Chondrocyte (in vitro differentiated cells): ENCODE data around the gene SGMS1. TPM values are rescaled to one million over a fixed set of nuclear protein-coding genes. Genes with fewer than 3 reads are reported as not detected.

Source experiments
- DNase-seq: peaks from one replicate; pipeline ENCODE4 v3.0.0; 2021; ENCODE audit warnings: mixed read lengths, low spot score
- H3K27ac Mint-ChIP-seq: one replicate; pipeline ENCODE4 v1.8.0; 2021; ENCODE audit warnings: mild to moderate bottlenecking, moderate library complexity, mixed read lengths; ENCODE audit not compliant: unreplicated experiment
- H3K27me3 Mint-ChIP-seq: 2 replicates; pipeline ENCODE4 v1.8.0; 2021; ENCODE audit warnings: low read depth, mixed read lengths
- H3K36me3 Mint-ChIP-seq: 2 replicates; pipeline ENCODE4 v1.8.0; 2021; ENCODE audit warnings: low read depth, mixed read lengths
- H3K4me1 Mint-ChIP-seq: 2 replicates; pipeline ENCODE4 v1.8.0; 2021; ENCODE audit warnings: low read depth, mild to moderate bottlenecking, mixed read lengths
- H3K4me3 Mint-ChIP-seq: one replicate; pipeline ENCODE4 v1.8.0; 2021; ENCODE audit warnings: mild to moderate bottlenecking, moderate library complexity, mixed read lengths; ENCODE audit not compliant: unreplicated experiment
- H3K9me3 Mint-ChIP-seq: 2 replicates; pipeline ENCODE4 v1.8.0; 2021; ENCODE audit warnings: low read depth, mixed read lengths
- total RNA-seq: library from RNA; stranded (reverse); gene quantifications from 3 replicates; pipeline ENCODE4 v1.2.1, GENCODE V29; 2021
- TF ChIP-seq, protein P1 (sequence below): fragments of 200-600 bp; sonication (generic); IDR thresholded peaks from 2 replicates; pipeline ENCODE4 v1.5.0; 2021; ENCODE audit warnings: antibody characterized with exemption, mild to moderate bottlenecking, moderate library complexity

SGMS1 gene
- total RNA-seq, 1 donor from 2014 or later: 27.1 TPM

DNA sequence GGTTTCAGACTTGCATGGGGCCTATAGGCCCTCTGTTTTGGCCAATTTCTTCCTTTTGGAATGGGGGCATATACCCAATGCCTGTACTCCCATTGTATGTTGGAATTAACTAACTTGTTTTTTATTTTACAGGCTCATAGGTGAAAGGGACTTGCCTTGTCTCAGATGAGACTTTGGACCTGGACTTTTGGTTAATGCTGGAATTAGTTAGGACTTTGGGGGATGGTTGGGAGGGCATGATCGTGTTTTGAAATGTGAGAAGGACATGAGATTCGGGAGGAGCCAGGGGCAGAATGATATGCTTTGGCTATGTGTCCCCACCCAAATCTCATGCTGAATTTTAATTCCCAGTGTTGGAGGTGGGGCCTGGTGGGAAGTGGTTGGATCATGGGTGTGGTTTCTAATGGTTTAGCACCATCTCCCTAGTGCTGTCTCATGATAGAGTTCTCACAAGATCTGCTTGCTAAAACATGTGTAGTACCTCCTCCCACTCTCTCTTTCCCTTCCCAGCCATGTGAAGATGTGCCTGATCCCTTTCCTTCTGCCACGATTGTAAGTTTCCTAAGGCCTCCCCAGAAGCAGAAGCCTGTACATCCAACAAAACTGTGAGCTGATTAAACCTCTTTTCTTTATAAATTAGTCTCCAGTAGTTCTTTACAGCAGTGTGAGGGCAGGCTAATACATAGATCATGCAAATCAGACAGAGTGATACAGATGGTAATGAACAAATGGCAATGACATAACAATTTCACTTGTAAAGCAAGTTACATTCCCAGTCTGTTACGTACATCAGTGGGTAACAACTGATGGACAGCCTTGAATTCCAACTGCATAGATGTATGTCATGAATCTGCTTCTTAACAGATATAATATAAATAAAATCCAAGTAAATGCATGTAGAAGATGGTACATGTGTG is 146.2 kb downstream of the SGMS1 start:
- H3K4me3 Mint-ChIP-seq: no peak overlapping the region
- H3K27ac Mint-ChIP-seq: no peak overlapping the region
- TF ChIP-seq, protein P1, sequence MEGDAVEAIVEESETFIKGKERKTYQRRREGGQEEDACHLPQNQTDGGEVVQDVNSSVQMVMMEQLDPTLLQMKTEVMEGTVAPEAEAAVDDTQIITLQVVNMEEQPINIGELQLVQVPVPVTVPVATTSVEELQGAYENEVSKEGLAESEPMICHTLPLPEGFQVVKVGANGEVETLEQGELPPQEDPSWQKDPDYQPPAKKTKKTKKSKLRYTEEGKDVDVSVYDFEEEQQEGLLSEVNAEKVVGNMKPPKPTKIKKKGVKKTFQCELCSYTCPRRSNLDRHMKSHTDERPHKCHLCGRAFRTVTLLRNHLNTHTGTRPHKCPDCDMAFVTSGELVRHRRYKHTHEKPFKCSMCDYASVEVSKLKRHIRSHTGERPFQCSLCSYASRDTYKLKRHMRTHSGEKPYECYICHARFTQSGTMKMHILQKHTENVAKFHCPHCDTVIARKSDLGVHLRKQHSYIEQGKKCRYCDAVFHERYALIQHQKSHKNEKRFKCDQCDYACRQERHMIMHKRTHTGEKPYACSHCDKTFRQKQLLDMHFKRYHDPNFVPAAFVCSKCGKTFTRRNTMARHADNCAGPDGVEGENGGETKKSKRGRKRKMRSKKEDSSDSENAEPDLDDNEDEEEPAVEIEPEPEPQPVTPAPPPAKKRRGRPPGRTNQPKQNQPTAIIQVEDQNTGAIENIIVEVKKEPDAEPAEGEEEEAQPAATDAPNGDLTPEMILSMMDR: no peak
- no peaks in the 10 kb centered on the region for H3K27me3 Mint-ChIP-seq
- peaks cover 6% of the 10 kb centered on the region for H3K9me3 Mint-ChIP-seq
- H3K36me3 Mint-ChIP-seq: peaks cover 2% of the 10 kb centered on the region
- DNase-seq: no peak
- H3K4me1 Mint-ChIP-seq: no peaks in the 10 kb centered on the region

DNA sequence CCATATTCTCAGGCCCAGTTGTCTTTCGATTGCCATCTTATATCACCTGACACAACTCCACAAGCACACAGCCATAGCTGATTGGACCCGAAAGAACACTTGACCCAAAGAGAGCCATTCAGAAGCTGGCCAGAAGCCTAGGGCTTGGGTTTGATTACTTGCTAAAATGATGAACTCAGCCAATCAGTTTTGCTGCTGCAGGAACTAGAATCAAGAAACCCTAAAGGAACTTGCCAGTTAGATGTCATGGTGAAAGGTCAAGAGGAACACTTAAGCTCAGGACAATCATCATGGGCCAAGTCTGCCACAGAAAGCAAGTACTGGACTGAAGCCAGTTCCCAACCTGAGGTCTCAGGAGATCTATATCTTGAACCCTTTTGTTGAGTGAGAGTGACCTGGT is 150.0 kb downstream of the SGMS1 start:
- Mint-ChIP-seq H3K27ac (no peak overlapping the region), H3K27me3 (no peaks in the 10 kb centered on the region), H3K9me3 (no peaks in the 10 kb centered on the region), H3K4me3 (no peak overlapping the region), H3K4me1 (peaks cover 27% of the 10 kb centered on the region), H3K36me3 (no peaks in the 10 kb centered on the region)
- TF ChIP-seq, protein P1: no peak
- no peak for DNase-seq

GRCh38 chr10:50472914-50473313 is 150.8 kb downstream of the SGMS1 start:
- Mint-ChIP-seq H3K9me3 (no peaks in the 10 kb centered on the region), H3K4me3 (no peak overlapping the region), H3K4me1 (peaks cover 27% of the 10 kb centered on the region)

DNA sequence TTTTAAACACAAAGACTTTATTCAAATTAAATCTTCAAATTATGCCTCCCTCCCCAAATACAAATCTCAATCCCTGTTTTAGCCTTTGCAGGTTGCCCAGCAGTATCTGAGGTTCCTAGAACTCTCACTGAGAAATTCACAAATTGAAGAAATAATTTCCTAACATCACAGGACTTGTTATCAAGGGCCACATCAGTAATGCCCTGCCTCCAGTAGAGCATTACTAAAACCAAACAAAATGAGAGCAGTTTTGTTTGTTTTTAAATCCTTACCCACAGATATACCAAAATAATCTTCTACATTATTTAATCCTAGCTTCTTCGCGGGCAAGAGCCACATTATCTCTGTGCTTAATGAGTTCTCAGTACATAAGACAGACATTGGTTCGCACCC is 152.2 kb downstream of the SGMS1 start:
- H3K4me3 Mint-ChIP-seq: no peak overlapping the region

More at GRCh38 chr10:50472914-50473313, 150.8 kb downstream of the SGMS1 start:
- Mint-ChIP-seq H3K36me3 (no peaks in the 10 kb centered on the region), H3K27ac (no peak overlapping the region), H3K27me3 (no peaks in the 10 kb centered on the region)
- DNase-seq: no peak
- TF ChIP-seq, protein P1: no peak

DNA sequence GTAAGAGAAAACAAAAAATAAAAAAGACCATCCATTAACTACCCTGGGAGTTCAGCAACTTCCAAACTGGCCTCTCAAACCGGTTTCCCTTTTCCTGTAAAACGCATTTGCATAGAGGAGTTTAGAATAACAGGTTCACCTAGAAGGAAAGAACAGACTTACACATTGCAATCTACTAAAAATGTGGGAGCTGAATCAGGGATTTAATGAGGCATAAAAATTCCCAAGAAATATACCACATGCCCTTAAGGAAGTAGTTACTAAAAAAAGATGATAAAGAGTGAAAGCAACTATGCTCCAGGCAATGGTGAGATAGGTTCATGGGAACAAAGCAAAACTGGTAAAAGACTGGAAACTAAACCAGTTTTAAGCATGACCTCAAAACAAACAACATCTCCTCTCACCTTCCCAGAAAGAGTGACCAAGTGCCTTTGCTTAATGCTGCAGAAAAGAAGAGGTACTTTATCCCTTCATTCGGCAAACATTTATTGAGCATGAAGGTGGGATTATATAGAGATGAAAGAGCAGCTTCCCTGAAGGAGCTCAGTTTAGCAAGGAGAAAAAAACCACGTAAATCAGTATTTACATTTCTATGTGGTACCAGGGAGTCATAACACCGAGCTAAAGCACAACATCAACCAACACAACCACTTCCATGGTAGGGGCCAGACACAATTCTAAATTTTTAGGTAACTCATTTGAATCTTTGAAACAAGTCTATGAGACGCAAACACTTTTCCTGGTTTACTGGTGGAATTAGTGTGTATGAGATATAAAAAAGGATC is 152.8 kb downstream of the SGMS1 start:
- Mint-ChIP-seq H3K27me3 (no peaks in the 10 kb centered on the region), H3K27ac (peak overlapping the region; percentile 30), H3K36me3 (no peaks in the 10 kb centered on the region)

More for the DNA sequence above, 152.2 kb downstream of the SGMS1 start:
- Mint-ChIP-seq H3K4me1 (peaks cover 27% of the 10 kb centered on the region), H3K36me3 (no peaks in the 10 kb centered on the region), H3K27ac (no peak overlapping the region), H3K27me3 (no peaks in the 10 kb centered on the region), H3K9me3 (no peaks in the 10 kb centered on the region)
- no peak for DNase-seq
- TF ChIP-seq, protein P1: no peak

More for the DNA sequence above, 152.8 kb downstream of the SGMS1 start:
- Mint-ChIP-seq H3K4me1 (peaks cover 27% of the 10 kb centered on the region), H3K9me3 (no peaks in the 10 kb centered on the region), H3K4me3 (no peak overlapping the region)
- TF ChIP-seq, protein P1: no peak
- DNase-seq: no peak
